Measurements from ENCODE around the gene KCNAB1. TPM values are rescaled to one million over a fixed set of nuclear protein-coding genes. Genes with fewer than 3 reads are reported as not detected.

The KCNAB1 gene
- total RNA-seq, 1 experiment from 2014 or later: 1.4 TPM

GRCh38 chr3:156554515-156554841 lies 434.1 kb downstream of the KCNAB1 start:
- intact Hi-C loops (cut with micrococcal nuclease; ENCODE audit: unreplicated experiment): loop anchor here (2.0 kb wide), 2 partner anchors 50 to 526 kb away; no protein-coding TSS in a partner anchor
- ChIA-PET CTCF (interaction anchor here (2.2 kb wide), 1 partner anchor 119 kb away, joined by 15 read pairs; no protein-coding TSS in a partner anchor), POLR2A (ENCODE audit: unreplicated experiment) (interaction anchor here (0.6 to 0.9 kb wide), 7 partner anchors 74 to 683 kb away, joined by 3 to 5 read pairs (median 4); partner anchors contain the start of gene TIPARP)
- H4K20me1 ChIP-seq (ENCODE audit: insufficient read depth): peaks cover 21% of the 10 kb centered on the region; the same call in 1 of the 2 replicates
- H2AFZ ChIP-seq: peak overlapping the region; percentile 86
- H3K9me3 ChIP-seq (ENCODE audit: insufficient read depth, low read depth): no peaks in the 10 kb centered on the region
- no peaks in the 10 kb centered on the region for H3K9me2 ChIP-seq (ENCODE audit: insufficient read depth)
- TF ChIP-seq EZH2 (IDR thresholded peaks at IDR 0.05; ENCODE audit: low read depth): no peak
- TF ChIP-seq, protein P1, sequence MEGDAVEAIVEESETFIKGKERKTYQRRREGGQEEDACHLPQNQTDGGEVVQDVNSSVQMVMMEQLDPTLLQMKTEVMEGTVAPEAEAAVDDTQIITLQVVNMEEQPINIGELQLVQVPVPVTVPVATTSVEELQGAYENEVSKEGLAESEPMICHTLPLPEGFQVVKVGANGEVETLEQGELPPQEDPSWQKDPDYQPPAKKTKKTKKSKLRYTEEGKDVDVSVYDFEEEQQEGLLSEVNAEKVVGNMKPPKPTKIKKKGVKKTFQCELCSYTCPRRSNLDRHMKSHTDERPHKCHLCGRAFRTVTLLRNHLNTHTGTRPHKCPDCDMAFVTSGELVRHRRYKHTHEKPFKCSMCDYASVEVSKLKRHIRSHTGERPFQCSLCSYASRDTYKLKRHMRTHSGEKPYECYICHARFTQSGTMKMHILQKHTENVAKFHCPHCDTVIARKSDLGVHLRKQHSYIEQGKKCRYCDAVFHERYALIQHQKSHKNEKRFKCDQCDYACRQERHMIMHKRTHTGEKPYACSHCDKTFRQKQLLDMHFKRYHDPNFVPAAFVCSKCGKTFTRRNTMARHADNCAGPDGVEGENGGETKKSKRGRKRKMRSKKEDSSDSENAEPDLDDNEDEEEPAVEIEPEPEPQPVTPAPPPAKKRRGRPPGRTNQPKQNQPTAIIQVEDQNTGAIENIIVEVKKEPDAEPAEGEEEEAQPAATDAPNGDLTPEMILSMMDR (conservative IDR thresholded peaks at IDR 0.05): no peak
- peaks cover 35% of the 10 kb centered on the region for H3K4me1 ChIP-seq (replicated peaks; ENCODE audit: insufficient read depth)
- no peak for DNase-seq
- BruUV-seq (replicated peaks): no TSS peak
- H3K4me3 ChIP-seq: peak overlapping the region; percentile 99
- peak overlapping the region; percentile 83 for H3K27ac ChIP-seq
- H3K36me3 ChIP-seq (ENCODE audit: low read depth): peaks cover 43% of the 10 kb centered on the region
- no peaks in the 10 kb centered on the region; the same call in 1 of the 2 replicates for H3F3A ChIP-seq (ENCODE audit: insufficient read depth, low read depth)
- peaks cover 54% of the 10 kb centered on the region for H3K79me2 ChIP-seq (ENCODE audit: low read depth)
- H3K27me3 ChIP-seq (ENCODE audit: insufficient read depth, low read depth): no peaks in the 10 kb centered on the region
- peak overlapping the region; percentile 79 for H3K4me2 ChIP-seq

DNA sequence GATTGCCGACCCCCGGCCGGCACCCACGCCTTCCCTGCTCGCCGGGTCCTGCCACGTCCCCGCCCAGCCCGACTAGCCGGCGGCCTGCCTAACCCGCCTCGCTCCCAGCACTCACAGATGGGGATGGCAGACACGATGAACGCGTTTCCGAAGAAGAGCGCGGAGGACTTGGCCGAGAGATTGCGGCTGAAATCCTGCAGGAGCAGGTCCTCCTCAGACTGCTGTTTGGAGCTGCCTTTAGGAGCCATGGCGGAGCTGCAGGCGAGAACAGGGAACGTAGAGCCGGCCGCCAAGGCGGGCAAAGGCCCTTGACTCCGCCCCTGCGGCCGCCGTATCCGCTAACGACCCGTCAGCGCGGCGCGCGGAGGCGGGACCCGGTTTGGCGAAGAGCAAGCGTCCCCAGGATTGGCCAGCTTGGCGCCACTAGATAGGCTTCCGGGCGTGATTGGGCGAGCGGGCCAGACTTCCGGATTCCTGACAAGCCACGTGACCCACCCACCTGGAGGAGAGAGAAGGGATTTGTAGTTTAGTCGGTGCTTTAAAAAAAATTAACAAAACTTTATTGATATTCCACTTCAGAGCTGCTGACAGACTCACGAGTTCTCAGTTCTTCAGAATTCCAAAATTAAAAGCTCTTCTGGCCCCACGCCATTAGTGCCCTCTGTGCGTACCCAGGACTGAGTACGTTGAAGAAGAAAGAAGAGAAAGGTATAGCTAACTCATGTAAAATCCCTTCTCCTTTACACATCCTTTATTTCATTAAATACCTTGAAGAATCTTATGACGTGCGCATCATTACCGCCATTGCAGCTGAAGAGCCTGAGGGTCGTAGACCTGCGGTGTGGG lies 434.7 kb downstream of the KCNAB1 start, which contains the start of gene SSR3:
Gene SSR3, minus strand, starts transcription at position 276 of the 846 bp plus-strand sequence. Its CDS starts 28 bp downstream, at position 248.
- ChIA-PET POLR2A (ENCODE audit: unreplicated experiment) (interaction anchor here (0.5 to 1.0 kb wide), 9 partner anchors 49 to 811 kb away, joined by 3 to 5 read pairs (median 3); partner anchors contain the start of gene TIPARP), CTCF (interaction anchor here (0.6 to 2.2 kb wide), 3 partner anchors 71 to 584 kb away, joined by 3 to 15 read pairs (median 8); no protein-coding TSS in a partner anchor)
- intact Hi-C loops (cut with micrococcal nuclease; ENCODE audit: unreplicated experiment): loop anchor here (1.0 to 5.0 kb wide), 7 partner anchors 50 to 575 kb away; partner anchors contain the start of gene TIPARP
- Histone ChIP-seq H3K27ac (peak within 1 kb of the TSS; percentile 83), H4K20me1 (ENCODE audit: insufficient read depth) (peaks cover 16% of the 10 kb centered on the region; the same call in 1 of the 2 replicates), H3K36me3 (ENCODE audit: low read depth) (peaks cover 38% of the 10 kb centered on the region), H3F3A (ENCODE audit: insufficient read depth, low read depth) (no peaks in the 10 kb centered on the region; the same call in 1 of the 2 replicates), H3K27me3 (ENCODE audit: insufficient read depth, low read depth) (no peaks in the 10 kb centered on the region), H3K4me1 (replicated peaks; ENCODE audit: insufficient read depth) (peaks cover 35% of the 10 kb centered on the region), H3K79me2 (ENCODE audit: low read depth) (peaks cover 48% of the 10 kb centered on the region), H2AFZ (peak within 1 kb of the TSS; percentile 96), H3K9me3 (ENCODE audit: insufficient read depth, low read depth) (no peaks in the 10 kb centered on the region), H3K4me3 (peak within 1 kb of the TSS; percentile 99), H3K9me2 (ENCODE audit: insufficient read depth) (no peaks in the 10 kb centered on the region), H3K4me2 (peak within 1 kb of the TSS; percentile 83)
- TF ChIP-seq, protein P1 (conservative IDR thresholded peaks at IDR 0.05): peak; percentile 19; the same call in 1 of the 2 replicates
- TF ChIP-seq EZH2 (IDR thresholded peaks at IDR 0.05; ENCODE audit: low read depth): no peak
- no TSS peak for BruUV-seq (replicated peaks)
- peak; percentile 98 to 99 for DNase-seq

DNA sequence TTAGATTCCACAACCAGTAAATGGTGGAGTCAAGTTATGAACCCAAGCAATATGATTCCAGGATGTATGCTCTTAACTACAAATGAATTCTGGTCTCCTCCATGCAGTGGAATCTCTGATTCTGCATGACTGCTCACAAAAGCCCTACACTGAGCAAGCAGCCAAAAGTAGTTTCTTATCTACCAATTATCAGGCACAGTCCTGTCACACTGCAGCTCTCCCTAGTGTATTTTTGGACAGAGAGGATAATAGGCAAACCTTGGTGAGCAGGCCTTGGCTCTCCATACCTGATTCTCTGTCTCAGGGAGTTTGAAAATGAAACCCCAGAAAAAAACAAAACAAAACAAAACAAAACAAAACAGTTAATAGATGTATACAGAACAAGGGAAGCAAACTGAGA lies 438.0 kb downstream of the KCNAB1 start:
- no peaks in the 10 kb centered on the region for H3K9me3 ChIP-seq (ENCODE audit: insufficient read depth, low read depth)
- H3K9me2 ChIP-seq (ENCODE audit: insufficient read depth): no peaks in the 10 kb centered on the region
- no peaks in the 10 kb centered on the region for H3K27me3 ChIP-seq (ENCODE audit: insufficient read depth, low read depth)
- H2AFZ ChIP-seq: no peak overlapping the region
- H3K4me2 ChIP-seq: no peak overlapping the region
- intact Hi-C loops (cut with micrococcal nuclease; ENCODE audit: unreplicated experiment): loop anchor here (5.0 kb wide), 1 partner anchor 259 kb away; no protein-coding TSS in a partner anchor
- POLR2A ChIA-PET (ENCODE audit: unreplicated experiment): interaction anchor here (0.6 kb wide), 1 partner anchor 1611 kb away, joined by 6 read pairs; no protein-coding TSS in a partner anchor
- H4K20me1 ChIP-seq (ENCODE audit: insufficient read depth): no peaks in the 10 kb centered on the region
- peaks cover 15% of the 10 kb centered on the region for H3K4me1 ChIP-seq (replicated peaks; ENCODE audit: insufficient read depth)
- H3K36me3 ChIP-seq (ENCODE audit: low read depth): peaks cover 5% of the 10 kb centered on the region; the same call in 1 of the 2 replicates
- no peak overlapping the region for H3K4me3 ChIP-seq
- CTCF ChIA-PET: no interaction called here
- no peaks in the 10 kb centered on the region for H3F3A ChIP-seq (ENCODE audit: insufficient read depth, low read depth)
- DNase-seq: no peak
- no peak overlapping the region for H3K27ac ChIP-seq
- TF ChIP-seq EZH2 (IDR thresholded peaks at IDR 0.05; ENCODE audit: low read depth): no peak
- TF ChIP-seq, protein P1 (conservative IDR thresholded peaks at IDR 0.05): no peak
- BruUV-seq (replicated peaks): no TSS peak
- H3K79me2 ChIP-seq (ENCODE audit: low read depth): peaks cover 15% of the 10 kb centered on the region

Measured in PC-9 (cell line).